Measurements from ENCODE around the gene NUP35.
"Not testable (repeated sequence)": the region's sequence is repeated elsewhere in the genome, so short reads cannot be mapped to it uniquely, and the experiment has no call there.

Gene NUP35

DNA sequence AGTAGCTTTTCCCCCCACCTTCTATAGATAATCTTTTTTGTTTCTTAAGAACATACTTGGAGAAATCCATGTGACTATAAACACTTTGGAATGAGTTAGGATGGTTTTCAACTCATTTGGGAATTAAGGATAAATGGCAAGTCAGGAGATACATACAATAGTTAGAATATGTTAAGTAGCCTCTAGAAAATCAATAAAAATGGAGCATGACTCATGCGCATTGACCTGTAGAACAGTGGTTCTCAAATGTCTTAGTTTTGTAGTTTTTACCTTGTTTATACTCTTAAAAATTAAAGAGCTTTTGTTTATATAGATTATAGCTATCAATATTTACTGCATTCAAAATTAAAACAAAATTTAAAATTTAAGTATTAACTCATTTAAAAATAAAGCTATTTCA, 24.7 kb downstream of the NUP35 start:
- DNase-seq = no peak

DNA sequence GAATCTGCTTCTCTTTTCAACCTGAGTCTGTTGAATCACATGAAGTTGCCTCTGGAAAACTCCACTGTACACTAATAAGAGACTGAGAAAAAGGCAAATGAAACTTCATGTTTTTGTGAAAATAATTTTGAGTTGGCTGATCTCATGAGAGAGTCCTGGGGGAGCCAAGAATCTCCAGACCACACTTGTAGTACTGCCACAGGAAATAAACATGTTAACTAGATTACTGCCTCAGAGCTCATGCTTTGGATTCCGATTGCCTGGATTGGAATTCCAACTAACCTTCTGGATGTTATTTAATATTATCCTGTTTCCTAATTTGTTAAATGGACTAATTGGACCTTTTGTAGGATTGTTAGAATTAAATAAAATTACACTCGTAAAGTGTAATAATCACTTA, 25.2 kb downstream of the NUP35 start:
- DNase-seq = no peak

DNA sequence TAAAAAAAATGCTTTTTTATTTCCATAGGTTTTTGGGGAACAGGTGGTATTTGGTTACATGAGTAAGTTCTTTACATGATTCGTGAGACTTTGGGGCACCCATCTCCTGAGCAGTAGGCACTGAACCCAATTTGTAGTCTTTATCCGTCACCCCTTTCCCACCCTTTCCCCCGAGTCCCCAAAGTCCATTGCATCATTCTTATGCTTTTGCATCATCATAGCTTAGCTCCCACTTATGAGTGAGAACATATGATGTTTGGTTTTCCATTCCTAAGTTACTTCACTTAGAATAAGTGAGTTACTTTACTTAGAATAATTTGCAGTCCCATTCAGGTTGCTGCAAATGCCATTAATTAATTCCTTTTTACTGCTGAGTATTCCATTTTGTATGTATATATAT, 28.0 kb downstream of the NUP35 start:
- not testable (repeated sequence) for DNase-seq

DNA sequence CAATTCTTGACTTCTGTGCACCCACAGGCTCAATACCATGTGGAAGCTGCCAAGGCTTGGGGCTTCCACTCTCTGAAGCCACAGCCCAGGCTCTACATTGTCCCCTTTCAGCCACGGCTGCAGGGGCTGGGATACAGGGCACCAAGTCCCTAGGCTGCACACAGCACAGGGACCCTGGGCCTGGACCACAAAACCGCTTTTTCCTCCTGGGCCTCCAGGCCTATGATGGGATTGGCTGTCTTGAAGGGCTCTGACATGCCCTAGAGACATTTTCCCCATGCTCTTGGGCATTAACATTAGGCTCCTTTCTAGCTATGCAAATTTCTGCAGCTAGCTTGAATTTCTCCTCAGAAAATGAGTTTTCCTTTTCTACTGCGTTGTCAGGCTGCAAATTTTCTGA, 29.7 kb downstream of the NUP35 start:
- DNase-seq = no peak

- DNase-seq = not testable (repeated sequence)
Observed at GRCh38 chr2:183154772-183155171, 30.5 kb downstream of the NUP35 start.

- DNase-seq = no peak
Observed at GRCh38 chr2:183157131-183157530, 32.9 kb downstream of the NUP35 start.

DNA sequence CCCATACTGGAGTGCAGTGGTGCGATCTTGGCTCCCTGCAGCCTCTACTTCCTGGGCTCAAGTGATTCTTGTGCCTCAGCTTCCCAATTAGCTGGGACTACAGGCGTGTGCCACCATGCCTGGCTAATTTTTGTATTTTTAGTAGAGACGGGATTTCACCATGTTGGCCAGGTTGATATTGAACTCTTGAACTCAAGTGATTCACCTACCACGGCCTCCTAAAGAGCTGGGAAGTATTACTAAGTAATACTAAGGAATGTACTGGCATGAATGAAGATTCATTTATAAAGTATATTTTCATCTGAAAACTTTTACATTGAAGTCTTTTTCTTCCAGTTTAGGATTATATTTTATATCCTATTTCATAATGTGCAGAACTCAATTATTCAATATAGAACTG, 38.1 kb downstream of the NUP35 start:
- DNase-seq = no peak

DNA sequence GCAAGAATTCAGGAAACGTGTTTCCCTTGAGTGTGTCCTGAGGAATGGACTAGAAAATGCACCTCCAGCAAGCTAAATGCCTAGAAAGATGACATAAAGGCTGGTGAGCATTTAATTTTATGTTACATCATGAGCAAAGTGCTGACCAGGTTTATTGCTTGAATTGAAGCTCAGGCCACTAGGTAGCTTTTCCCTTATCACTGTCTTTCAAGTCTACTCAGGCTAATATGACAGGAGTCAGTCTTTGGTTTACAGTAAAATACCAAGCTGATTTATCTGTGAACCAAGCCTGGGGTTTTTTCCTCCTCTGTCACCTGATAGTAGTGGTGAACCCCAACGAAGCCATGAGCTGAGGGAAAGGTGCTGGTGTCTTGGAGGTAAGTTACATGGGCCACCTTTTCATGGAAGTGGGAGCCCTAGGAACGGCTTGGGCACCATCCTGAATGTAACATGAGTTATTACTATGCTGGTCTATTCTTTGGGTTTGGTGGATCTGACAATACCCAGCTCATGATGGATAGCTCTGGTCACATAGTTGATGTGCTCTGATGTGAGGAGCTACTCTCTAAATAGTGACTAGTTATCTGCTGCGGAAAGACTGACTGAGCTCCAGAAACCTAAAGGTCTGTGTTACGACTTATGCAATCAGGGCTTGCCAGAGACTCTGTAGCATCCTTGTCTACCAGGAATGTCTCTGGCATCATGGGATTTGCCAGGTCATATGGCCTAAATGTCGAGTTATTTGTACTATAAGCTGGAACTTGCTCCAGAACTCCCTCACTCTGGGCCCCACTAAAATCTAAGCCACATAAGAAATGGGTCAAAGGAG, 39.8 kb downstream of the NUP35 start:
- no peak for DNase-seq

- DNase-seq = no peak
Observed at GRCh38 chr2:183164650-183165015, 40.4 kb downstream of the NUP35 start.

DNA sequence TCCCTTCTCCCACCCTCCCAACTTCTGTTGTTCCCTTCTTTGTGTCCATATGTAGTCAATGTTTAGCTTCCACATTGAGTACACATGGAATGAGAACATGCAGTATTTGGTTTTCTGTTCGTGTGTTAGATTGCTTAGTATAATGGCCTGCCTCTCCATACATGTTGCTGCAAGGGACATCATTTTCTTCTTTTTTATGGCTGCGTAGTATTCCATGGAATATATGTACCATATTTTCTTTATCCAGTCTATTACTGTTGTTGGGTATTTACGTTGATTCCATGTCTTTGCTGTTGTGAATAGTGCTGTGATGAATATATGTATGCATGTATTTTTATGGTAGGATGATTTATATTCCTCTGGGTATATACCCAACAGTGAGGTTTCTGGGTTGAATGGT, 42.0 kb downstream of the NUP35 start:
- no peak for DNase-seq

- not testable (repeated sequence) for DNase-seq
Observed at GRCh38 chr2:183166976-183167375, 42.7 kb downstream of the NUP35 start.

- no peak for DNase-seq
Observed at GRCh38 chr2:183172220-183172887, 48.1 kb downstream of the NUP35 start.

GRCh38 chr2:183179156-183179555, 54.9 kb downstream of the NUP35 start:
- no peak for DNase-seq

DNA sequence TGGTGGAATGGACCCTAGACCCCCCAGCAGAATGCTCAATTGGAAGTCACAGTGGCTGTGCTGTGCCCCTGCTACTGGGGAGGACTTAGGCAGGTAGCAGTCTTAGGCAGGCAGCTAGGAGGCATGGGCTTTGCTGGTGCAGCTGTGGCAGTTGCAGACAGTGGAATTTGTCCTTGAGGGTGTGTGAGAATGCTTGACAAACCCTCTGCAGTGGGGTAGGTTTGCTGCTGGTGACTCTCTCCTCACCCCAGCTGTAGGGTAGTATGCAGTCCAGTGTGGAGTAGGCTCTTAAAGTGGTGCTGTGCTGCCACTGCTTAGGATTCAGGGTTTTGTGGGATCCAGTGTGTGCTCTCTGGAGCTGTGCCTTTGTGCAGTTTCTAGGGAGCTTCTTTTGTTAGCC, 61.3 kb downstream of the NUP35 start:
- no peak for DNase-seq

DNA sequence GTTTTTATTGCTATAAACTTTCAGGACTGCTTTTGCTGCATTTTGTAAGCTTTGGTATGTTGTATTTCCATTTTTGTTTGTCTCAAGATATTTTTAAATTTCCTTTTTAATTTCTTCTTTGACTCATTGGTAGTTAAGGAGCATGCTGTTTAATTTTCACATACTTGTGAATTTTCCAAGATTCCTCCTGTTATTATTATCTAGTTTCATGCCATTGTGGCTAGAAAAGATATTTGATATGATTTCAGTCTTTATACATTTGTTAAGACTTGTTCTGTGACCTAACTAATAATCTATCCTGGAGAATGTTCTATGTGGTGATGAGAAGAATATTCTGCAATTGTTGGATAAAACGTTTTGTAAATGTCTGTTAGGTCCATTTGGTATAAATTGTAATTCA, 62.1 kb downstream of the NUP35 start:
- DNase-seq = no peak

DNA sequence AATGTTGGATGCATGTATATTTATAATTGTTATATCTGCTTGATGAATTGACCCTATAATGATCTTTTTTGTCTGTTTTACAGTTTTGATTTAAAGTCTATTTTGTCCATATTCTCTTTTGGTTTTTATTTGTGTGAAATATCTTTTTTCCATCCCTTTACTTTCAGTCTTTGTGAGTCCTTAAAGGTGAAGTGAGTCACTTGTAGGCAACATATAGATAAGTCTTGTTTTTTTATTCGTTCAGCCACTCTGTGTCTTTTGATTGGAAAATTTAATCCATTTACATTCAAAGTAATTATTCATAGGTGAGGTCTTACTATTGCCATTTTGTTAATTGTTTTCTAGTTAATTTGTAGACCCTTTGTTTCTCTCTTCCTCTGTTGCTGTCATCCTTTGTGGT, 62.5 kb downstream of the NUP35 start:
- no peak for DNase-seq

DNA sequence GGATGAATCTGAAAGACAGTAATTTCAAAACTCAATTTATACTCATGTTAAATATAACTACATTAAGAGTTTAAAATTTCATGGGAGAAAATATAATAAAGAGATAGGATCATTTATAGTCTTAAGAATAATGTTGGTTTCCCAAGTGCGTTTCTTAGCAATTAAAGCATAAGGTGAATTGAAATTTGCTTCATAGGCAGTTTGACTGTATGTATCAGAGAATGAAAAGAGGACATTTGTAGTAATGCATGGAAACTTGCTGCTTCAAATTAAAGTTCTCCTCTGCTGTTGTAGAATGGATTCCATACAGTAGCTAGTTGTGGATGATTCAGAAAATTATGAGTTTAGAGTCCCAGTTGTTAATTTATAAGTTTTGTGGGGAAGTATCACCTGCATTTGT, 68.1 kb downstream of the NUP35 start:
- no peak for DNase-seq

DNA sequence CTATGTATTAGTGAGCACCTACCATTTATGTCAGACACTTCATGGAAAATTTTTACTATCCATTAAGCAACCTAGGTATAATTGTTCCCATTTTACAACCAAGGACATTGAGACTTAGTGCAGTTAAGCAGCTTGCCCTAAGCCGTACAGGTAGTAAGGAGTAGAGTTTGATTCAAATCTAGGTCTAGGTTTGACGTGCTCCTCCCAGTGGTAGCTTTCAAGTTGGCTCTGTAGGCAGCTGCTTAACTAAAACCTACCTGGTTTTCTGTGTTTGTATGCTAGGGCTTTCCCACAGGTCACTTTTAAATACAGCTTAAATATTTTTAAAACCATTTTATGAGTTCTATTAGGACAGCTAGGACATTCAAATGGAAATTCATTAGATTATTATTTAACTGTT, 69.7 kb downstream of the NUP35 start:
- no peak for DNase-seq

- no peak for DNase-seq
Observed at GRCh38 chr2:183195397-183195796, 71.2 kb downstream of the NUP35 start.

- no peak for DNase-seq
Observed at GRCh38 chr2:183195998-183196409, 71.8 kb downstream of the NUP35 start.

- DNase-seq = no peak
Observed at GRCh38 chr2:183204397-183204796, 80.2 kb downstream of the NUP35 start.

DNA sequence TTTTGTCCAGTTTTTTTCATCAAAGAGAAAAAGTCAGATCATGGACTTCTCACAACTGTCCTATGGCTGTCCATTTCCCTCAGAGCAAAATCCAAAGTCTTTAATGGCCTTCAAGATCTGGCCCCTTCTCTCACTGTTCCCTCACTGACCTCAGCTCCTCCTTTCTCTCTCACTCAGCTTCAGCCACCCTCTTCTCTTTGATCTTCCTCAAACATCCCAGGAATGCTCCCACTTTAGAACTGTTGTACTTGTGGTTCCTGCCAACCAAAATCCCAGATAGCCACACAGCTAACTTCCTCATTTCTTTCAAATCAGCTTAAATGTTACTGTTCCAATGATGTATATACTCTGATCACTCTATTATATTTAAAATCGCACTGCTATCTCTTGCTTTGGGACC, 82.9 kb downstream of the NUP35 start:
- DNase-seq = no peak

DNA sequence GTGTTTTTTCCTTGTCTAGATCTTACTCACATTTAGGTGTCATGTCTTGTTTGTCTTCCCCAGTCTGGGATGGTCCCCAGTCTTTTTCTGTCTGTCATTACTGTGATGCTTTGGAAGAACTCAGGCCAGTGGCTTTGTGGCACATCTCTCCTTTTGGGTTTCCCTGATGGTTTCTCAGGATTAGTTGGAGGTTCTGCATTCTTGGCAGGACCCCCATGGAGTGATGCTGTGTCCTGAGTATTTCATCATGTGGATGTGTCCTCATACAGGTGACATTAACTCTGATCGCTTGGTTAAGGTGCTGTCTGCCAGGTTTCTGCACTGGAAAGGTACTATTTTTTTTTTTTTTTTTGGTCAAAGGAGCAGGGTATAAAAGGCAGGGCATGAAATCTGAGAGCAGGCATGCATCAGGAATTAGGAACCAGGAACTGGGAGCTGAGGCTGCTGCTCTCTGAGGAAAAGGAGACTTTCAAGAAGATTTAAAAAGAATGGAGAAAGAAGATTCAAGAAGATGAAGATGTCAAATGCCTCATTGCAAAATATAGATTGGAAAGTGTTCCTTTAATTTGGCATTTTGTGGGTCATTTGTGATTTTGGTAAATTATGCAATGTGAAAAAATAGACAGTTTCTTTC, 85.3 kb downstream of the NUP35 start:
- DNase-seq = no peak

Measured in activated CD8-positive, alpha-beta memory T cell treated with anti-CD3 and anti-CD28 coated beads, Interleukin-2, amount 50 U/mL, for 4 hours (primary cell).